Hematopoietic multipotent progenitor cell treated with erythropoietin and hydrocortisone succinate and interleukin-3 and kit ligand, for 17 days (in vitro differentiated cells): Measurements from ENCODE around the gene ECPAS.
A peak's percentile ranks its signal among the peaks of the same experiment; 100 is the strongest.
"Not testable (repeated sequence)": the region's sequence is repeated elsewhere in the genome, so short reads cannot be mapped to it uniquely, and the experiment has no call there.

Source experiments
- DNase-seq: peaks from one replicate; pipeline ENCODE4 v3.0.0-alpha.2; 2015; ENCODE audit warnings: low spot score

ECPAS gene, protein sequence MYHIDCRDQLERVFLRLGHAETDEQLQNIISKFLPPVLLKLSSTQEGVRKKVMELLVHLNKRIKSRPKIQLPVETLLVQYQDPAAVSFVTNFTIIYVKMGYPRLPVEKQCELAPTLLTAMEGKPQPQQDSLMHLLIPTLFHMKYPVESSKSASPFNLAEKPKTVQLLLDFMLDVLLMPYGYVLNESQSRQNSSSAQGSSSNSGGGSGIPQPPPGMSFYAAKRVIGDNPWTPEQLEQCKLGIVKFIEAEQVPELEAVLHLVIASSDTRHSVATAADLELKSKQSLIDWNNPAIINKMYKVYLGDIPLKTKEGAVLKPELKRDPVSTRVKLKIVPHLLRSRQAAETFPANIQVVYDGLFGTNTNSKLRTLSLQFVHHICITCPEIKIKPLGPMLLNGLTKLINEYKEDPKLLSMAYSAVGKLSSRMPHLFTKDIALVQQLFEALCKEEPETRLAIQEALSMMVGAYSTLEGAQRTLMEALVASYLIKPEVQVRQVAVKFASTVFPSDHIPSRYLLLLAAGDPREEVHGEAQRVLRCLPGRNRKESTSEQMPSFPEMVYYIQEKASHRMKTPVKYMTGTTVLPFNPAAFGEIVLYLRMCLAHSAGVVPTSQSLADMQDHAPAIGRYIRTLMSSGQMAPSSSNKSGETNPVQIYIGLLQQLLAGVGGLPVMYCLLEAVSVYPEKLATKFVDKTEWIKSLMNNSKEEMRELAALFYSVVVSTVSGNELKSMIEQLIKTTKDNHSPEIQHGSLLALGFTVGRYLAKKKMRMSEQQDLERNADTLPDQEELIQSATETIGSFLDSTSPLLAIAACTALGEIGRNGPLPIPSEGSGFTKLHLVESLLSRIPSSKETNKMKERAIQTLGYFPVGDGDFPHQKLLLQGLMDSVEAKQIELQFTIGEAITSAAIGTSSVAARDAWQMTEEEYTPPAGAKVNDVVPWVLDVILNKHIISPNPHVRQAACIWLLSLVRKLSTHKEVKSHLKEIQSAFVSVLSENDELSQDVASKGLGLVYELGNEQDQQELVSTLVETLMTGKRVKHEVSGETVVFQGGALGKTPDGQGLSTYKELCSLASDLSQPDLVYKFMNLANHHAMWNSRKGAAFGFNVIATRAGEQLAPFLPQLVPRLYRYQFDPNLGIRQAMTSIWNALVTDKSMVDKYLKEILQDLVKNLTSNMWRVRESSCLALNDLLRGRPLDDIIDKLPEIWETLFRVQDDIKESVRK (N-terminal part only)

DNA sequence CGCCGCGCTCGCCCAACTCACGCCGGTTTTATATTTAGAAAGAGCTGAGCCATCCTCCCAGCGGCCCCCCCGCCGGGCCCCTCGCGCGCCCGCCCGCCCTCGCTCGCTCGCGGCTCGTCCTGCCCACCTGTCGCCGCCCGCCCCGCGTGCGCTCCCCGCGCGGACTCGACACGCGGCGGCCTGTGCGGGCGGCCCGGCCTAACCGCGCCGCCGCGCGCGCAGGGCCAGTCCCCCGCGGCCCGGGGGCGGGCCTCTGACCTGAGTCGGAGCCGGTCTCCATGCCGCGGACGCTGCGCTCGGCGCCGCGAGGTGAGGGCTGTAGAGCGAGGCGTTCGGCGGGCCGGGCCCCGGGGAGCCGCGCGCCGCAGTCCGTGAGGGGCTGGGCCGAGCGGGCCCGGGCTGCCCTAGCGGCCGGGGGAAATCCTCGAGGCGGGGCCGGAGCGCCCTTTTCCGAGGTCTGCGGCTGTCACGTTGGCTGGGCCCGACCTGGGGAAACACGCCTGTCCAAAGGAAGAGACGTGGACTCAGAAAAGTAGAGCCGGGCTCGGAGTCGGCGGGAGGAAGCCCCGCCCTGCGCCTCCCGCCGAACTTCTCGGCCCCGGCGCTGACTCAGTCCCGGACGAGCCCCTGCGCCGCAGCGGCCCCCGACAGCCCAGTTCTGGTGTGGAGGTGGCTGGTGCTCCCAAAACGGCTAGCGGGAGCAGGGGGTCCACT is at the start of gene ECPAS:
Gene ECPAS (minus strand): TSS at position 526 of the 714 bp plus-strand sequence. CDS start 11,465 bp downstream, outside the sequence.
- DNase-seq = peak; percentile 49

DNA sequence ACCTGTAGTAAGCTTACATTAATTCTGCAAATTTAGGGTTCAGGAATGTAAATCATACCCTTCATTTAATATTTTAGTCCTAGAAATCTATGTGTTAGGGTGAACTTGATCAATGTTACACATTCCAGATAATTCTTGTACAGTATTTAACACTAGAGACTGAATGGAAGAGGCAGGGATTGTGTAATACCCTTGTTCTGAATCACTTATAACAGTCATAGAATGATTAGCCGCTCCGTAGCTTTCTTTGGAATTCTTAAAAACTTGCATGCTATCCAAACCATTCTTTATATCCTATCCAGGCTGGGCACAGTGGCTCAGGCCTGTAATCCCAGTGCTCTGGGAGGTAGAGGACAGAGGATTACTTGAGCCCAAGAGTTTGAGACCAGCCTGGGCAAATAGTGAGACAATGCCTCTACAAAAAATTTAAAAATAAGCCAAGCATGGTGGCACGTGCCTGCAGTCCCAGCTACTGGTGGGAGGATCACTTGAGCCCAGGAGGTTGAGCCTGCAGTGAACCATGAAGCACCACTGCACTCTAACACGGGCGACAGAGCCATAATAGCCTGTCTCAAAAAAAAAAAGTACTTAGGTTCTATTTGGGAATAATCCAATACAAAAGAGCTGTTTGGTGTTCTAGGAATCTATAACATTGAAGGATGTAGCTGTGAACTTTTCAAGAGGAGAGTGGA is 49.1 kb upstream of the ECPAS start:
- no peak for DNase-seq

DNA sequence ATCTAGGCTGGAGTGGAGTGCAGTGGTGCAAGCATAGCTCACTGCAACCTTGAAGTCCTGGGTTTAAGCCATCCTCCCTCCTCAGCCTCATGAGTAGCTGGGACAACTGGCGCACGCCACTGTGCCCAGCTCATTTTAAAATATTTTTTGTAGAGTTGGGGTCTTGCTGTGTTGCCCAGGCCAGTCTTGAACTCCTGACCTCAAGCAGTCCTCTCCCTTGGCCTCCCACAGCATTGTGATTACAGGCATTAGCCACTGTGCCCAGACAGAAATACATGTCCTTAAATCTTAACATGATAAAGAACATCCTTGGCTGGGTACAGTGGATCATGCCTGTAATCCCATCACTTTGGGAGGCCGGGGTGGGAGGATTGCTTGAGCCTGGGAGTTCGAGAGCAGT is 47.5 kb upstream of the ECPAS start:
- DNase-seq = no peak

DNA sequence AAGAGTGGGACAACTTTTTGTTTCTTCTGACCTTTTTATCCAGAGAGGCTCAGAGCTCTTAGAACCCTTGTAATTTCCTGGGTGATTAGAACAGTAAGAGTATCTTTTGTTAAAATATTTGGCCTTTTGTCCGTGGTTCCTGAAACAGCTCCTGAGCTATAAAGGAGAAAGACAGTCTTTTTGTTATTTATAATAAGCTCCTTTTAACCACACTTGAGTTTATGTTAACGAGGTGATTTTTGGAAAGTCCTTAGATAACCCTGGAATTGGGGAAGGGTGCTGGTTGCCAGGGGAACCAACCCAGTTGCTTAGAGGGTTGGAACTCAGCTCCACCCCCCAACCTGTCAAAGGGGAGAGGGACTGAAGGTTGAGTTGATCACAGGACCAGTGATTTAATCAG is 45.6 kb upstream of the ECPAS start:
- DNase-seq = no peak

DNA sequence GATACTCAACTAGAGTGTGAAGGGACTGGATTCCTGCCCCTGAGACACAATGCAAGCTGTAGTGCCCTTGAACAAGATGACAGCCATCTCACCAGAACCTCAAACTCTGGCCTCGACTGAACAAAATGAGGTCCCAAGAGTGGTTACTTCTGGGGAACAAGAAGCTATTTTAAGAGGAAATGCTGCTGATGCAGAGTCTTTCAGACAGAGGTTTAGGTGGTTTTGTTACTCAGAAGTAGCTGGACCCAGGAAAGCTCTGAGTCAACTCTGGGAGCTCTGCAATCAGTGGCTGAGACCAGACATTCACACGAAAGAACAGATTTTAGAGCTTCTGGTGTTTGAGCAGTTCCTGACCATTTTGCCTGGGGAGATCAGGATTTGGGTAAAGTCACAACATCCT is 43.2 kb upstream of the ECPAS start:
- DNase-seq = no peak

DNA sequence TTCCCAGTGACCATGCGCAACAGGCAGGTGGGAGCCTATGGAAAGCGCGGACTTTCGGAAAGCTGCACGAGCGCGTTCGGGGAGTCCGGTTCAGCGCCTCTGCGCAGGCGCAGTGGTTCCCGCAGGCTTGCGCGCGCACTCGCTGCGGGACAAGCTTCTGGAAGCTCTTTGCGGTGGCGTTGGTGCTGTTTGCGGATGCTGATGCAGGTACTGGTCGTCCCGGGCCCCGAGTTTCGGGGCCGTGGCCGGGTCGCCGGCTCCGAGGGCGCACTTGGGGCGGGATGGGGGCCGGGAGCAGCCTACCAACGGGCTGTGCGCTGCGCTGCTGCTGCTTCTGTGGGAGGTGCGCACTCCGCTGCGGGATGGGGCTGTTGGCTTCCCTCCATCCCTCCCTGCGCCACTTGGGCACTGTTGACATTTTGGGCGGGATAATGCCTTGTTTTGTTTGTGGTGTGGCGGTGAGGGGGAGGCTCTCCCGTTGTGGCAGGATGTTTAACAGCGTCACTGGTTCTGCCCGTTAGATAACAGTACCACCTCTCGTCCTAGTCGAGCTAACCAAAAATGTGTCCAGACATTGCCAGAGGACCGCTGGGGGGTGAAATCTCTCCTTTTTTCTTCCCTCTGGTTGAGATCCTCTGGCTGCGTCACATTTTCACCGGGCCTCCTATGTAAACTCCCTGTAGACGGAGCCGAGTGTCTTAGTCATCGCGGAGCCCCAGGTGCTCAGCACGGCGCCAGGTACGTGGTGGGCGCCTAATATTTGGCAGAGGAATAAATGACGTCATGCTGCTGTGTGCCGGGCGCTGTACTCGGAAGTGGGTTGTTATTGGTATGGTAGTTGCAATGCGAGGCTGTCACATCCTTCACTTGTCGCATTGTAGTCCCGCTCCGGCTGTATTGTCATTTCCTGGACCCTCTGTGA is 41.1 kb upstream of the ECPAS start, which contains the start of gene ZNF483:
Gene ZNF483 (plus strand): TSS at position 124 of the 922 bp plus-strand sequence. CDS start 2,217 bp downstream, outside the sequence.
- no peak for DNase-seq

DNA sequence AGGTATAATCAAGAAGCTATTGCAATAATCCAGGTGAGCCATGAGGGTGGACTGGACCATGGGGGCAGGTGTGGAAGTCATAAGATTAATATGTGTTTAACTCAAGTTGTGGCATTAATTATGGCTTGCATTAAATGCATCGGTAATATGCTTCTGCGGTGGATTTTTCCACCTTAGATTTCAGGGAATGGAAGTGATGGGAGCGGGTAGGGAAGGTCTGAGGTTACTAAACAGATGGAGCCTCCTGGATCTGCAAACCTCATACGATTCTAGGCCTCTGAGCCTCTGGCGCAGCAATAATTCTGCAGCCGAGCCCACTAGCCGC is 40.5 kb upstream of the ECPAS start:
- DNase-seq = no peak

DNA sequence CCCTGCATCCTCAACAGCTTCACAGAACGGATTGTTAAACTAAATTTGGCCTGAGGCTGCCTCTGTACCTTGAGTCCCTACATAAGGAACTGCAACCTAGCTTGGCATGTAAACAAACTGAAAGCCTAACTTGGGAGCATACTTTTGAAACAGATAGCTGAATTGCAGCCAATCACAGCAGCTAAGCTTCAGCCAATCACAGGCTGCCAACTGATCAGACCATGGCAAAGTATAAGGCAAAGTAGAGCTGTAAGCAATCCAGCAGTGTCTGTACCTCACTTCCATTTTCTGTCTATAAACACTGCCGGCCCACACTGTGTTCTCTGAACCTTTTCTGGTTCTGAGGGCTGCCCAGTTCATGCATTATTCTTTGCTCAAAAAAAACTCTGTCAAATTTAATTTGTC is 31.9 kb upstream of the ECPAS start:
- DNase-seq = no peak

DNA sequence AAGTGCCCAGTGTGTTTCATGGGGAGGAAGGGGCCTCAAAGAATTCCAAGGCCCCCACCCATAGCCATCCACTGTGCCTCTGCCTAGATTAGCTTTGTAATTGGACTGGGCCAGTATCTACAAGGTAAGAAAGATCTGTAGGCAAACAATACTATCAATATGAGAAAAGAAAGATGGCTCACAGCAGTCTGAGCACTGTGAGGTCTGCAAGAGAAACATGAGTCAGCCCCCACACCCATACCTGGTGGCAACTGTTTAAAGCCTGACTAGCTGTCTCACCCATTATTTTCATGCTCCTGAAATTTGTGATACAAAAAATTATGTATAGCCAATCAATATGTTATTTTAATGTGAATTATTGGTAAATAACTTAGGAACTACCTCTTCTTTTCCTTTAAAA is 30.8 kb upstream of the ECPAS start:
- no peak for DNase-seq

DNA sequence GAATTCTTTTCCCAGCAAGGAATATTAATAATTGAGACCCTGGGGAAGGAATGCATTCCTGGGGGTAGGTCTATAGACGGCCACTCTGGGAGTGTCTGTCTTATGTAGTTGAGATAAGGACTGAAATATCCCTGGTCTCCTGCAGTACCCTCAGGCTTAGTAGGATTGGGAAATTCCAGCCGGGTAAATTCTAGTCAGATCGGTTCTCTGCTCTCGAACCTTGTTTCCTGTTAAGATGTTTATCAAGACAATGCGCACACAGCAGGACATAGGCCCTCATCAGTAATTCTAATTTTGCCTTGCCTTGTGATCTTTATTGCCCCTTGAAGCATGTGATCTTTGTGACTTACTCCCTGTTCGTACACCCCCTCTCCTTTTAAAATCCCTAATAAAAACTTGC is 27.4 kb upstream of the ECPAS start:
- not testable (repeated sequence) for DNase-seq

DNA sequence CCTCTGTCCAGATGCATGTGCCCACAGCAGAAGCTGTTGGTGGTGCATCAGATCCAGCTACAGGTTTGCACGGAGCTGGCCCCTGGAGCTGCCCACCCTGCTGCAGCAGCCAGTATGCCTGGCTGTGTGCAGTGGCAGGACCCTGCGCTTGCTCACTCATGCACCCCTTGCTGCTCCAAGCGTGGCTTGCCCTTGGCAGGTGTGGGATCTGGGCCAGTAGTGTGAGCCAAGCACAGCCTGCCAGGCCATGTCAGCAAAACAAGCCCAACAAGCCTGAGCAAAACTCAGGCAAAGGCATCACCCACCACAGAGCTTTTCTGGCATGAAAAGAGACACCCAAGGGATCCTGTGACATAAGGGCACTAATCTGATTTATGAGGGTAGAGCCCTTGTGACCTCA is 18.3 kb upstream of the ECPAS start:
- DNase-seq = no peak

DNA sequence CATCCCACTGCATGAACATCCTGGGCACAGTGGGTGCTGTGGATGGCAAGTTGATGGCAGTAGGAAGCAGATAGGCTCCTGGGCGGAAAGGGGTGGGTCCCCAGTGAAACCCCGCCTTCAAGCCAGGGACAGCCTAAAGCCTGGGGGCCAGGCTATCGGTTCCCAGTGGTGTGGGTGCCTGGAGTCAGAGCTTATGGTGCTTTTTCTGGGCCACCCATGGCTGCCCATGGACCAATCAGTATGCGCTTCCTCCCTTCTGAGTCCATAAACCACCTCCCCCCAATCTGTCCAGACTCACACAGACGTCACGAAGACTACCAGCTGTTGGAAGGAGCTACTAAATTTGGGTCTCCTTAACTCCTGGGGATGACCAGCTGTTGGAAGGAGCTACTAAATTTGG is 17.5 kb upstream of the ECPAS start:
- DNase-seq = no peak

DNA sequence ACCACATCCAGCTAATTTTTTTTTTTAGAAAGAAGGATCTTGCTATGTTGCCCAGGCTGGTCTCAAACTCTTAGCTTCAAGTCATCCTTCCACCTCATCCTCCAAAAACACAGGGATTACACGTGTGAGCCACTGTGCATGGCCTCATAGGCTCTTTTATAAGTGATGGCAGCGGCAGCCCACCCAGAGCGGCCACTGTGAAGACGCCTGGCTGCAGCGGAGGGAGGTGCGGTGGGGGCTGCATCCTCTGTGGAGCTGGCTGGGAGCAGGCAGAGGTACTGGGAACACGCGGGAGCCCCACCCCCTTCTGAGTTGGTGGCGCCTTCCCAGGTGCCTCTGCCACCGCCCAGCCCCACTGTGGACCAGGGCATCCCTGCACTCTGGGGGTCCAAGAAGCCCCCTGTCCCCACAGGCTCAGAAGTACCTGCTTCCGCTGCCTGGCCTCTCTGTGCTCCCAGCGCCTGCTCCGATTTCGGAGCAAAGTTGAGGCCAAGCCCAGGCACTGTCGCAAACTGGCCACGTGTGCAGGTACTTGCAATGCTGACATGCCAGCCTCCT is 16.9 kb upstream of the ECPAS start:
- DNase-seq = no peak

DNA sequence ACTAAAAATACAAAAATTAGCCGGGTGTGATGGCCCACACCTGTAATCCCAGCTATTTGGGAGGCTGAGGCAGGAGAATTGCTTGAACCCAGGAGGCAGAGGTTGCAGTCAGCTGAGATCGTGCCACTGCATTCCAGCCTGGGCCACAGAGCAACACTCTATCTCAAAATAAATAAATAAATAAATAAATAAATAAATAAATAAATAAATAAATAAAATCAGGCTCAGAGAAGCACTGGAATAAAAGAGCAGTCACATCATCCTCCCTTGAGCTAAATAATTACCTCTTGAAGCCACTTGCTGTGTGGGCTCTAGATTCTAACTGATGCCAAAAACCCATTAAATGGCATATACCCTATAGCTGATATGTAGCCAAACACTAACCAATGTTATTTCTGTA is 13.0 kb upstream of the ECPAS start:
- DNase-seq = not testable (repeated sequence)

DNA sequence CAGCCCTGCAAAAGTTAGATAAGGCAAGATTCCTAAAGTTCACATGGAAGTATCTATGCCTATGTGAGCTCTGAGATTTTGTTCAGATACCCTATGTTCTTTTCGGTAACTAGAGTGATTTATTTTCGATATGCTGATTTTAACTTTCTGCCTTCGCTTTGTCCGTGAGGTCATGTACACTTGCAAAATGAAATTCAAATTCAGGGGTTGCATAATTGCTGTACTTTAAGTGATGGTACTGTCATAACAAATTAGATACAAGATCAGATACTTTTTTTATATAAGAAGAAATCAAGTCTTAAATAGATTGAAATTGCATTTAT is 350 bp upstream of the ECPAS start:
- no peak for DNase-seq

DNA sequence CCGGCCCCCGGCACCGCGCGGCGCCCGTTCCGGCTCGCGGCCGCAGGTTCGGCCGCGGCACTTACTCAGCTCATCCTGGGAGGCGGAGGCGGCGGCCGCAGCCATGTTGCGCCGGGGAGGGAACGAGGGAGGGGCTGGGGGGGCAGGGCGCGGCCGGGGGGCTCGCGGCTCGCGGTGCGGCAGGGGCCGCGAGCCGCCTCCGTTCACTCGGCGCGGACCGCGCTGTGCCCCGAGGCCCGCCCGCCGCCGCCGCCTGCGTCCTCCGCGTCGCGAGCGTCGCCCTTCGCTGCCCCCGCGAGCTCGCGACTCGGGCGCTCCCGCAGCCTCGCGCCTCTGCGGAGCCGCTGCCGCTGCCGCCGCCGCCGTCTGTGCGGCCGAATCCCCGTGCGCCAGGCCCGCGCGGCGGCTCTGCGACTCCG is 735 bp downstream of the ECPAS start:
- DNase-seq = no peak

DNA sequence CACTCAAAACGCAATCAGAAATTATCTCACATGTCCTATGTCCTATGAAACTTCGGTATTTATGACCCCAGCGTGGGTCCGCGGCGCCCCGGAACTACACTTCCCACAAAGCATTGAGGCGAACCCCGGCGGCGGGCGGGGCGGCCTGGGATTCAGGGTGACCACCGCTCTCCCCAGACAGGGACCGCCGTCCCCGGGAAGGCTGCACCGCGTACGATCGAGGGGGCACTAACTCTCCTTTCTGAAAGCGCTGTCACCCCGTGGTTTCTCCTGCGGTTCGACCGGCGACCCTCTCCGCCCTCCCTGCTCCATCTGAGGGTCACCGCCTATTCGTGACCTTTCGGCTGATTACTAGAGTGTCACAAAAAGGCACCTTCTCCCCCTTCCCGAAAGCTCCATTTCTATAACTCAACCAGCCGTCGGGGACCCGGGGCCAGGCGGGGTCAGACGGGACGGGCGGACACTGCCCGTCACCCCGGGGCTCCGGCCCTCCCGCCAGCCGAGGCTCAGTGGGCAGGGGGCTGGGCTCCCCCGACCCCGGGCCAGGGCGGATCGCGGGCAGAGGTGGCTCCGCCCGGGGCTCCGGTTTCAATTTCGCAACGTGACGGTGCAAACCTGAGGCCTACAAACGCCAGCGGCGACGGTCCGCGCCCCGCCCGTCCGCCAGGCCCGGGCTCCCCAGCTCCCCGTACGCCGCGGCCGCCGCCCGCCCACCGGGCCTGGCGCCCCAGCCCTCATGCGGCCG is 1.3 kb downstream of the ECPAS start:
- DNase-seq = peak; percentile 70

DNA sequence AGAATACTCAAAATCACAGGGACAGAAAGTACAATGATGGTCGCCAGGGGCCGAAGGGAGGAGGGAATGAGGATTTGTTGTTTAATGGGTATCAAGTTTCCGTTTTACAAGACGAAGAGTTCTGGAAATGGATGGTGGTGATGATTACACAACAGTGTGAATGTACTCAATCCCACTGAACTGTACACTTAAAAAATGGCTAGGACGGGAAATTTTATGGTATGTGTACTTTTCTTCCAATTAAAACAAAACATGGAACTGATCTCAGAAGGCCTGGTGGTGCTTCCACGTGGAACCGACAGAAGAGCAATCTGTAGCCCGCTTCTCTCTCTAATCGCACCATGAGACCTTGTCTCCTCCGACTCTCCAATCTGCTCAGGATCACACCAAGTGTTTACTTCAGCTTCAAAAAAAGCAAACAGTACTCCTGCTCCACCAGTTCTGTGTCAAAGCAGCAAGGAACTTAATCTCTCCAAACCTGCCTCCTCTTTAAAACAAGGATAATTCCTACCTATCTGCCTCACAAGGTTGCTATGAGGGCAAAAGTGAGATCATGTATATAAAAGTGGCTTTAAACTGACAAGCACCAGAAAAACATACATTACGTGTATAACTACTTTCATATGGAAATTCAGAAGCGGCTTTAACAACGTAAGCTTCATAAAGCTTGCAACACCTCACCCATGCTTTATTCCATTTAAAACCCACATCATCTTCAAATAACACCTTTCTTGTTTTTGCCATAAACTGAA is 2.1 kb downstream of the ECPAS start:
- DNase-seq = no peak
